PFSK-1 (cell line): Measurements from ENCODE around the gene CXCL9.

ENCODE experiments used
- POLR2AphosphoS5 ChIP-seq: IDR thresholded peaks from 2 replicates; pipeline ENCODE4 v1.6.1; 2012; ENCODE audit warnings: low read depth, mild to moderate bottlenecking, control low read depth, low read length, moderate library complexity
- REST ChIP-seq, 2 experiments: IDR thresholded peaks; 2 replicates each; pipeline versions ENCODE4 v1.6.1 to v1.8.0; 2011 to 2012; ENCODE audit warnings: low read depth in 2 of 2, low read length in 2 of 2, control low read depth in 1 of 2, inconsistent platforms in 1 of 2, mild to moderate bottlenecking in 1 of 2, moderate library complexity in 1 of 2; ENCODE audit not compliant: insufficient read depth in 1 of 2
- SIN3A ChIP-seq: IDR thresholded peaks from 2 replicates; pipeline ENCODE4 v1.6.1; 2012; ENCODE audit warnings: mild to moderate bottlenecking, low read length, moderate library complexity, borderline replicate concordance; ENCODE audit not compliant: insufficient read depth
- TAF1 ChIP-seq: IDR thresholded peaks from 2 replicates; pipeline ENCODE4 v1.6.1; 2012; ENCODE audit warnings: low read length, control low read depth, borderline replicate concordance; ENCODE audit not compliant: insufficient read depth

- TF ChIP-seq TAF1 (no peak), POLR2AphosphoS5 (no peak), REST (IDR thresholded peaks at IDR 0.05; ENCODE audit: insufficient read depth in 1 of 2, low read depth in 2 of 2, low read length in 2 of 2) (no peak), SIN3A (no peak)
These were observed 3.3 kb upstream of the CXCL9 start for GRCh38 chr4:76010576-76010975.
